B cell (primary cell): ENCODE measurements around the gene TIPIN.

ENCODE experiments used
- EZH2 ChIP-seq: IDR thresholded peaks from 2 replicates; pipeline ENCODE4 v1.6.1; 2012; ENCODE audit warnings: borderline replicate concordance, low read depth, mild to moderate bottlenecking, moderate library complexity, low read length; ENCODE audit not compliant: insufficient read depth, poor library complexity, severe bottlenecking
- TF ChIP-seq, protein P1 (sequence below): fragments of 200-600 bp; IDR thresholded peaks from one replicate; pipeline ENCODE4 v1.8.0; 2022; ENCODE audit warnings: antibody characterized with exemption, mild to moderate bottlenecking

DNA sequence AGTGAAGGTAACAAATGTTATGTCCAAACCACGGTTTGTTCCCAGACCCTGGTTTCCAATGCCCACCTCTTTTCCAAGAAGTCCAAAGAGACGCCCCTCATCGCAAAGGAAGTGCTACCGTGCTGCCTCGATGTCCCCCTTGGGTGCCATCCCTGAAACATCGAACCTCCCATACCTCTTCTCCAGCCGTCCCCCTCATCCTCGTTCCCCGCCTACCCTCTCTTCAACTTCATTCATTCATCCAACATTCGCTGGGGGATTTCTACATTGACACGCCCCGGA, 467 bp downstream of the TIPIN start:
- TF ChIP-seq, protein P1, sequence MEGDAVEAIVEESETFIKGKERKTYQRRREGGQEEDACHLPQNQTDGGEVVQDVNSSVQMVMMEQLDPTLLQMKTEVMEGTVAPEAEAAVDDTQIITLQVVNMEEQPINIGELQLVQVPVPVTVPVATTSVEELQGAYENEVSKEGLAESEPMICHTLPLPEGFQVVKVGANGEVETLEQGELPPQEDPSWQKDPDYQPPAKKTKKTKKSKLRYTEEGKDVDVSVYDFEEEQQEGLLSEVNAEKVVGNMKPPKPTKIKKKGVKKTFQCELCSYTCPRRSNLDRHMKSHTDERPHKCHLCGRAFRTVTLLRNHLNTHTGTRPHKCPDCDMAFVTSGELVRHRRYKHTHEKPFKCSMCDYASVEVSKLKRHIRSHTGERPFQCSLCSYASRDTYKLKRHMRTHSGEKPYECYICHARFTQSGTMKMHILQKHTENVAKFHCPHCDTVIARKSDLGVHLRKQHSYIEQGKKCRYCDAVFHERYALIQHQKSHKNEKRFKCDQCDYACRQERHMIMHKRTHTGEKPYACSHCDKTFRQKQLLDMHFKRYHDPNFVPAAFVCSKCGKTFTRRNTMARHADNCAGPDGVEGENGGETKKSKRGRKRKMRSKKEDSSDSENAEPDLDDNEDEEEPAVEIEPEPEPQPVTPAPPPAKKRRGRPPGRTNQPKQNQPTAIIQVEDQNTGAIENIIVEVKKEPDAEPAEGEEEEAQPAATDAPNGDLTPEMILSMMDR = no peak
- TF ChIP-seq EZH2 = no peak
